PC-3 (cell line): ENCODE measurements around the gene CRABP1.

ENCODE experiments used
- EZH2 ChIP-seq: fragments of 300-600 bp; sonication (generic); IDR thresholded peaks from one replicate; pipeline ENCODE4 v1.6.1; 2017; ENCODE audit warnings: antibody characterized with exemption, mild to moderate bottlenecking, low read length; ENCODE audit not compliant: unreplicated experiment
- EZH2phosphoT487 ChIP-seq: fragments of 300-600 bp; sonication (generic); IDR thresholded peaks from 2 replicates; pipeline ENCODE4 v1.6.1; 2018; ENCODE audit warnings: mild to moderate bottlenecking, antibody characterized with exemption, low read length, borderline replicate concordance
- TF ChIP-seq, protein P1 (sequence below): fragments of 300-600 bp; sonication (generic); conservative IDR thresholded peaks from 2 replicates; pipeline ENCODE4 v1.5.1; 2017; ENCODE audit warnings: antibody characterized with exemption, low read depth, mild to moderate bottlenecking, low read length

GRCh38 chr15:78339559-78339958 lies 594 bp upstream of the CRABP1 start:
- TF ChIP-seq, protein P1, sequence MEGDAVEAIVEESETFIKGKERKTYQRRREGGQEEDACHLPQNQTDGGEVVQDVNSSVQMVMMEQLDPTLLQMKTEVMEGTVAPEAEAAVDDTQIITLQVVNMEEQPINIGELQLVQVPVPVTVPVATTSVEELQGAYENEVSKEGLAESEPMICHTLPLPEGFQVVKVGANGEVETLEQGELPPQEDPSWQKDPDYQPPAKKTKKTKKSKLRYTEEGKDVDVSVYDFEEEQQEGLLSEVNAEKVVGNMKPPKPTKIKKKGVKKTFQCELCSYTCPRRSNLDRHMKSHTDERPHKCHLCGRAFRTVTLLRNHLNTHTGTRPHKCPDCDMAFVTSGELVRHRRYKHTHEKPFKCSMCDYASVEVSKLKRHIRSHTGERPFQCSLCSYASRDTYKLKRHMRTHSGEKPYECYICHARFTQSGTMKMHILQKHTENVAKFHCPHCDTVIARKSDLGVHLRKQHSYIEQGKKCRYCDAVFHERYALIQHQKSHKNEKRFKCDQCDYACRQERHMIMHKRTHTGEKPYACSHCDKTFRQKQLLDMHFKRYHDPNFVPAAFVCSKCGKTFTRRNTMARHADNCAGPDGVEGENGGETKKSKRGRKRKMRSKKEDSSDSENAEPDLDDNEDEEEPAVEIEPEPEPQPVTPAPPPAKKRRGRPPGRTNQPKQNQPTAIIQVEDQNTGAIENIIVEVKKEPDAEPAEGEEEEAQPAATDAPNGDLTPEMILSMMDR, result no peak
- TF ChIP-seq EZH2phosphoT487 (no peak), EZH2 (no peak)
